ENCODE results near the gene FAF1. TPM values are rescaled to one million over a fixed set of nuclear protein-coding genes. Genes with fewer than 3 reads are reported as not detected.

The FAF1 gene
- total RNA-seq, 2 experiments from 2014 or later, result 42.3 to 114 TPM

DNA sequence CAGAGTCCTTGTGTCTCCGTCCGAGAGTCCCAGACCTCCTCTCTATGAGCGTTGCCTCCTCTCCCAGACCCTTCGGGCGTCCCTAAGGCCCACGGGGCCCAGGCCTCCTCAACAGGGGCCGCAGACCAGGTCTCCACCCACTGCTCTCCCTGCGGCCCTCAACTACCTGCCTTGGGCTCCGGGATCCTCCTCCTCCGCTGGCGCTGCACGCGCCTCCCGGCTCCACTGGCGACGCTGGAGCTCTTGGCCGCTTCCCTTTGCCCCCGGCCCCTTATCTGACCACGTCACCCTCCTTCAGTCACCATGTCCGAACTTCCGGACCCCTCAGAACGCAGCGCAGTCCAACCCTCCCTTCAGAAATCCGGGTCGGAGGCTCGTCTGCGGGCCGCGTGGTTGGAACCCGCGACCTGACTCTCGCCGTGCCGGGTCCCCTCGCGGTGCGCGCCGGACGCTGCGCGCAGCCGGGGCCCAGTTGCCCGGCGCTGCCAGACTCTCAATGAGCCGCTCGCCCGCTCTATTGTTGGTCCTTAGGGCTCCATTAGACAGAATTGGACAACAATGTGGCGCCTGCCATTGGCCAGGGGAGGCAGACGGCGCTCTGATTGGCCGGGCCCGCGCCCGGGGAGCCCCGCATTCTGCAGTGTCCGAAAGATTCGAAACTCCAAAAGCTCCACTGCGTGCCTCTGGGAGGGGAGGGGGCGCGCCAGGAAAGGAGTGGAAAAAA, 537.0 kb downstream of the FAF1 start, which contains the start of gene DMRTA2:
TSS of gene DMRTA2 (minus strand) at position 498 of the 724 bp plus-strand sequence. CDS start 1,907 bp downstream, outside the sequence.
- H4K20me1 ChIP-seq (ENCODE audit: insufficient read depth, low read length), result no peaks in the 10 kb centered on the region
- H3K27ac ChIP-seq (ENCODE audit: low read depth, low read length, poor library complexity, severe bottlenecking), result no peak within 1 kb of the TSS
- H3K9me3 ChIP-seq (ENCODE audit: low read length), result no peaks in the 10 kb centered on the region
- no peaks in the 10 kb centered on the region for H3K4me1 ChIP-seq (ENCODE audit: insufficient read depth, low read length, poor library complexity, severe bottlenecking)
- ChIA-PET CTCF (ENCODE audit: unreplicated experiment) (interaction anchor here (0.6 kb wide), 1 partner anchor 9 kb away, joined by 7 read pairs; no protein-coding TSS in a partner anchor), POLR2A (interaction anchor here (0.6 kb wide), 1 partner anchor 173 kb away, joined by 3 read pairs; no protein-coding TSS in a partner anchor)
- DNase-seq (ENCODE audit: low spot score), result no peak
- no peak within 1 kb of the TSS for H2AFZ ChIP-seq (ENCODE audit: low read length)
- no peaks in the 10 kb centered on the region for H3K9me2 ChIP-seq (ENCODE audit: insufficient read depth, low read length)
- intact Hi-C loops (cut with micrococcal nuclease; ENCODE audit: unreplicated experiment), result no loop called here
- H3K4me2 ChIP-seq (ENCODE audit: low read length), result no peak within 1 kb of the TSS
- TF ChIP-seq EZH2phosphoT487 (IDR thresholded peaks at IDR 0.05; ENCODE audit: borderline replicate concordance, low read depth, low read length), result no peak
- TF ChIP-seq, protein P1, sequence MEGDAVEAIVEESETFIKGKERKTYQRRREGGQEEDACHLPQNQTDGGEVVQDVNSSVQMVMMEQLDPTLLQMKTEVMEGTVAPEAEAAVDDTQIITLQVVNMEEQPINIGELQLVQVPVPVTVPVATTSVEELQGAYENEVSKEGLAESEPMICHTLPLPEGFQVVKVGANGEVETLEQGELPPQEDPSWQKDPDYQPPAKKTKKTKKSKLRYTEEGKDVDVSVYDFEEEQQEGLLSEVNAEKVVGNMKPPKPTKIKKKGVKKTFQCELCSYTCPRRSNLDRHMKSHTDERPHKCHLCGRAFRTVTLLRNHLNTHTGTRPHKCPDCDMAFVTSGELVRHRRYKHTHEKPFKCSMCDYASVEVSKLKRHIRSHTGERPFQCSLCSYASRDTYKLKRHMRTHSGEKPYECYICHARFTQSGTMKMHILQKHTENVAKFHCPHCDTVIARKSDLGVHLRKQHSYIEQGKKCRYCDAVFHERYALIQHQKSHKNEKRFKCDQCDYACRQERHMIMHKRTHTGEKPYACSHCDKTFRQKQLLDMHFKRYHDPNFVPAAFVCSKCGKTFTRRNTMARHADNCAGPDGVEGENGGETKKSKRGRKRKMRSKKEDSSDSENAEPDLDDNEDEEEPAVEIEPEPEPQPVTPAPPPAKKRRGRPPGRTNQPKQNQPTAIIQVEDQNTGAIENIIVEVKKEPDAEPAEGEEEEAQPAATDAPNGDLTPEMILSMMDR (conservative IDR thresholded peaks at IDR 0.05; ENCODE audit: low read length), result no peak
- no peaks in the 10 kb centered on the region for H3K79me2 ChIP-seq (ENCODE audit: insufficient read depth, low read depth, low read length)
- no TSS peak for BruUV-seq (replicated peaks)
- H3K4me3 ChIP-seq (ENCODE audit: low read depth, low read length, poor library complexity, severe bottlenecking), result no peak within 1 kb of the TSS
- no peaks in the 10 kb centered on the region for H3K36me3 ChIP-seq (ENCODE audit: insufficient read depth, low read length)

DNA sequence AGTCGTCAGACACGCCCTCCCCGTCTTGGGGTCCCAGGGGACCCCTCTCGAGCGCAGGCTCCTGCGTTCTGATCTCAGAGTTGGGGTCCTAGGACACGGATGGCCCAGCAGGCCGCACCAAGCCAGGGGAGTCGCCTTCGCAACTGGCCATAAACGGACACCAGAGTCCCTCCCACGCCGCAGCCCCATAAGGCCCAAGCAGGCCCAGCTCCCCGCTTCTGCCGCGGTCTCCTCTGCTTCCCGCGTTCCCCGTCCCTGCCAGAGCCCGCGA, 537.5 kb downstream of the FAF1 start:
- Histone ChIP-seq H3K4me2 (ENCODE audit: low read length) (no peak overlapping the region), H3K4me1 (ENCODE audit: insufficient read depth, low read length, poor library complexity, severe bottlenecking) (no peaks in the 10 kb centered on the region), H3K79me2 (ENCODE audit: insufficient read depth, low read depth, low read length) (no peaks in the 10 kb centered on the region), H3K9me2 (ENCODE audit: insufficient read depth, low read length) (no peaks in the 10 kb centered on the region), H3K27ac (ENCODE audit: low read depth, low read length, poor library complexity, severe bottlenecking) (no peak overlapping the region), H3K36me3 (ENCODE audit: insufficient read depth, low read length) (no peaks in the 10 kb centered on the region), H3K9me3 (ENCODE audit: low read length) (no peaks in the 10 kb centered on the region), H2AFZ (ENCODE audit: low read length) (no peak overlapping the region), H3K4me3 (ENCODE audit: low read depth, low read length, poor library complexity, severe bottlenecking) (no peak overlapping the region), H4K20me1 (ENCODE audit: insufficient read depth, low read length) (no peaks in the 10 kb centered on the region)
- no peak for TF ChIP-seq EZH2phosphoT487 (IDR thresholded peaks at IDR 0.05; ENCODE audit: borderline replicate concordance, low read depth, low read length)
- TF ChIP-seq, protein P1 (conservative IDR thresholded peaks at IDR 0.05; ENCODE audit: low read length), result no peak
- DNase-seq (ENCODE audit: low spot score), result no peak
- intact Hi-C loops (cut with micrococcal nuclease; ENCODE audit: unreplicated experiment), result no loop called here
- ChIA-PET CTCF (ENCODE audit: unreplicated experiment) (no interaction called here), POLR2A (interaction anchor here (0.6 kb wide), 1 partner anchor 174 kb away, joined by 3 read pairs; no protein-coding TSS in a partner anchor)
- BruUV-seq (replicated peaks), result no TSS peak

Measured in OCI-LY7 (cell line).